Measurements from ENCODE around the gene KRT79.

GRCh38 chr12:52838609-52839435 lies 4.7 kb upstream of the KRT79 start:
- TF ChIP-seq, protein P1, sequence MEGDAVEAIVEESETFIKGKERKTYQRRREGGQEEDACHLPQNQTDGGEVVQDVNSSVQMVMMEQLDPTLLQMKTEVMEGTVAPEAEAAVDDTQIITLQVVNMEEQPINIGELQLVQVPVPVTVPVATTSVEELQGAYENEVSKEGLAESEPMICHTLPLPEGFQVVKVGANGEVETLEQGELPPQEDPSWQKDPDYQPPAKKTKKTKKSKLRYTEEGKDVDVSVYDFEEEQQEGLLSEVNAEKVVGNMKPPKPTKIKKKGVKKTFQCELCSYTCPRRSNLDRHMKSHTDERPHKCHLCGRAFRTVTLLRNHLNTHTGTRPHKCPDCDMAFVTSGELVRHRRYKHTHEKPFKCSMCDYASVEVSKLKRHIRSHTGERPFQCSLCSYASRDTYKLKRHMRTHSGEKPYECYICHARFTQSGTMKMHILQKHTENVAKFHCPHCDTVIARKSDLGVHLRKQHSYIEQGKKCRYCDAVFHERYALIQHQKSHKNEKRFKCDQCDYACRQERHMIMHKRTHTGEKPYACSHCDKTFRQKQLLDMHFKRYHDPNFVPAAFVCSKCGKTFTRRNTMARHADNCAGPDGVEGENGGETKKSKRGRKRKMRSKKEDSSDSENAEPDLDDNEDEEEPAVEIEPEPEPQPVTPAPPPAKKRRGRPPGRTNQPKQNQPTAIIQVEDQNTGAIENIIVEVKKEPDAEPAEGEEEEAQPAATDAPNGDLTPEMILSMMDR (IDR thresholded peaks at IDR 0.05), result no peak
- TF ChIP-seq POLR2A (IDR thresholded peaks at IDR 0.05), result no peak
- TF ChIP-seq EP300 (IDR thresholded peaks at IDR 0.05), result no peak
- no peak for TF ChIP-seq POLR2AphosphoS5 (IDR thresholded peaks at IDR 0.05)

Data from gastroesophageal sphincter (tissue), 3 donors.